Stimulated activated CD8-positive, alpha-beta memory T cell treated with anti-CD3 and anti-CD28 coated beads, Interleukin-12 subunit alpha, Interleukin-12 subunit beta, amount 100 ng/mL, for 24 hours (primary cell): ENCODE results near the gene MTHFD2L.
"Not testable (repeated sequence)": the region's sequence is repeated elsewhere in the genome, so short reads cannot be mapped to it uniquely, and the experiment has no call there.

ENCODE experiments used
- DNase-seq: peaks from one replicate; pipeline ENCODE4 v3.0.0-alpha.2; 2020; ENCODE audit errors: extremely low read depth

MTHFD2L gene

DNA sequence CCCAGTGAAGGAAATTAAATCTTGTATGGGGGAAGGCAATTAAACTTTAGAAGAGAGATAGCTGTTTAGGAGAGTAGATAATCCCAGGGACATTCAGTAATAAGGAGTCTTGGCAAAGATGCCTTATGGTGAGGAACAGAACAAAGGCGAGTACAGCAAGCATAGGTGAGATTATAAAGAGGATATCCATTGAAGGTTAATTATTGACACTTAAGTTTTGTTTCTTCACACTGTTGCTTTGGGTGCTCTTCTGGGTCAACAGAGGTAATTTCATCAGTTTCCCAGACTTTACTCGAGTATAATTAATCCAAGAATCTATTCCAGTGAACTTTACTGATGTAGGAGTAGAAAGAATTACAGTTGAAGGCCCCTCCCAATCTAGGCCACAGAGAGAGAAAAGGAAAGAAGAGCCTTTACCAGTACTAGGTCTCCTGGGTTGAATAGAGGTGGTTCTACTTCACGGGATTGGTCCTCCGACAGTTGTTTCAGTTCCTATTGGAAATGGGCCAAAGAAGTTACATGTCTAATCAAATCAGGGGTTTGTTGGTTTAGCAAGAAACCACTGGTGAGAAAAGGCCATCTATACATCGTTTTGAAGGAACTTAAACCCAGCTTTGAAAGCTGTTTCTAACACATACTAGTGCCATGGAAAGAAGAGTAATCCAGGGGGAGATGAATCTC is 177.6 kb downstream of the MTHFD2L start:
- no peak for DNase-seq

DNA sequence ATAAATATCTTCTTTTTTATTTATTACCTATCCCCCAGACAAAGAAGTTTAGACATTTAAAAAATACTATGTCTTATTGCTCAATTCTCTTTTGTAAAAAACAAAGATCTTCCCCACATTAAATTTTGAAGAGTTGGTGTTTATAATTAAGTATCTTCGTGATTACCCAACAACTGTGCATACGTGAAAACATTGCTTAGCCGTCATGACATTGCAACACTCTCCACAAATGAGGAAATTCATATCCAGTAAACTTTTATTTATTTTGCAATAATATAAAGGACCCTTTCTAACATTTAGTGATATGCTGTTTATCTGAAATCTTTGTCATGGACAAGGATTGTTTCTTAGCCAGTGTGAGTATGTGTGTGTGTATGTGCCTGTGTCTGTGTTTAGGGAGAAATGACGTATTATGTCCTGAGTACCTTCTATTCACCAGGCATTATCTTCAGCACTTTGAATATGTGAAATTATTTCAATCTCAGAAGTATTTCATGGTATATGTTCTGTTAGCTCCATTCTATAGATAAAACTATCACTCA is 180.9 kb downstream of the MTHFD2L start:
- no peak for DNase-seq

- no peak for DNase-seq
These were observed 181.6 kb downstream of the MTHFD2L start for GRCh38 chr4:74339501-74339900.

GRCh38 chr4:74340421-74340820 is 182.5 kb downstream of the MTHFD2L start:
- DNase-seq = not testable (repeated sequence)

DNA sequence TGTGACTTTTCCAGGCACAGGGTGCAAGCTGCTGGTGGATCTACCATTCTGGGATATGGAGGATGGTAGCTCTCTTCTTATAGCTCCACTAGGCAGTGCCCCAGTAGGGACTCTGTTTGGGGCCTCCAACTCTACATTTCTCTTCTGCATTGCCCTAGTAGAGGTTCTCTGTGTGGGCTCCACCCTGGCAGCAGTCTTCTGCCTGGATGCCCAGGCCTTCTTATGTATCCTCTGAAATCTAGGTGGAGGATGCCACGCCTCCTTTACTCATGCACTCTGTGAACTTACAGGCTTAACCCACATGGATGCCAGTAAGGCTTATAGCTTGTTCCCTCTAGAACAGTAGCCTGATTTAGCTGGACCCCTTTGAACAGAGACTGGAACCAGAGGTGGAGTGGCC is 186.1 kb downstream of the MTHFD2L start:
- DNase-seq = no peak
